ENCODE data around the gene SLC6A7.
"Not testable (repeated sequence)": the region's sequence is repeated elsewhere in the genome, so short reads cannot be mapped to it uniquely, and the experiment has no call there.

Gene SLC6A7

GRCh38 chr5:150222906-150223305 lies 33.0 kb downstream of the SLC6A7 start:
- no peak for DNase-seq

- DNase-seq = no peak
These were observed 33.6 kb downstream of the SLC6A7 start for GRCh38 chr5:150223474-150223873.

GRCh38 chr5:150224483-150225027 lies 34.7 kb downstream of the SLC6A7 start:
- no peak for DNase-seq

GRCh38 chr5:150227036-150227435 lies 37.2 kb downstream of the SLC6A7 start:
- DNase-seq = no peak

- no peak for DNase-seq
These were observed 37.9 kb downstream of the SLC6A7 start for GRCh38 chr5:150227606-150228273.

GRCh38 chr5:150229571-150229970 lies 39.7 kb downstream of the SLC6A7 start:
- DNase-seq = no peak

GRCh38 chr5:150230842-150231241 lies 41.0 kb downstream of the SLC6A7 start:
- DNase-seq = no peak

- not testable (repeated sequence) for DNase-seq
These were observed 43.8 kb downstream of the SLC6A7 start for GRCh38 chr5:150233706-150234105.

- no peak for DNase-seq
These were observed 45.0 kb downstream of the SLC6A7 start for GRCh38 chr5:150234576-150235499.

- DNase-seq = no peak
These were observed 45.6 kb downstream of the SLC6A7 start for GRCh38 chr5:150235500-150235854.

- no peak for DNase-seq
These were observed 46.5 kb downstream of the SLC6A7 start for GRCh38 chr5:150236313-150236712.

- no peak for DNase-seq
These were observed 47.3 kb downstream of the SLC6A7 start for GRCh38 chr5:150236981-150237754.

GRCh38 chr5:150238646-150239045 lies 48.8 kb downstream of the SLC6A7 start:
- no peak for DNase-seq

- DNase-seq = no peak
These were observed 49.4 kb downstream of the SLC6A7 start for GRCh38 chr5:150239099-150239793.

GRCh38 chr5:150239794-150240122 lies 49.9 kb downstream of the SLC6A7 start:
- DNase-seq = no peak

- no peak for DNase-seq
These were observed 51.7 kb downstream of the SLC6A7 start for GRCh38 chr5:150241298-150242160.

GRCh38 chr5:150242251-150242894 lies 52.5 kb downstream of the SLC6A7 start:
- DNase-seq = no peak

- no peak for DNase-seq
These were observed 53.7 kb downstream of the SLC6A7 start for GRCh38 chr5:150243590-150243989.

- no peak for DNase-seq
These were observed 54.3 kb downstream of the SLC6A7 start for GRCh38 chr5:150244209-150244608.

- no peak for DNase-seq
These were observed 55.4 kb downstream of the SLC6A7 start for GRCh38 chr5:150245111-150245789.

- no peak for DNase-seq
These were observed 55.9 kb downstream of the SLC6A7 start for GRCh38 chr5:150245808-150246207.
